ENCODE measurements around the gene HLA-E.
"Not testable (repeated sequence)": the region's sequence is repeated elsewhere in the genome, so short reads cannot be mapped to it uniquely, and the experiment has no call there.

DNA sequence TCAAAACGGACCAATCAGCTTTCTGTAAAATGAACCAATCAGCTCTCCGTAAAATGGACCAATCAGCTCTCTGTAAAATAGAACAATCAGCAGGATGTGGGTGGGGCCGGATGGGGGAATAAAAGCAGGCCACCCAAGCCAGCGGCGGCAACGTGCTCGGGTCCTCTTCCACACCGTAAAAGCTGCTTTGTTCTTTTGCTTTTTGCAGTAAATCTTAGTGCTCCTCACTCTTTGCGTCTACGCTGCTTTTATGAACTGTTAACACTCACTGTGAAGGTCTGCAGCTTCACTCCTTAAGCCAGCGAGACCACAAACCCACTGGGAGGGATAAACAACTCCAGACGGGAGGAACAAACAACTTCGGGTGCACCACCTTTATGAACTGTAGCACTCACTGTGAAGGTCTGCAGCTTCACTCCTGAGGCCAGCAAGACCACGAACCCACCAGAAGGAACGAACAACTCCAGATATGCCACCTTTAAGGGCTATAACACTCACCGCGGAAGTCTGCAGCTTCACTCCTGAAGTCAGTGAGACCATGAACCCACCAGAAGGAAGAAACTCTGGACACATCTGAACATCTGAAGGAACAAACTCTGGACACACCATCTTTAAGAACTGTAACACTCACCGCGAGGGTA lies 29.3 kb downstream of the HLA-E start:
- not testable (repeated sequence) for TF ChIP-seq CTCF (IDR thresholded peaks at IDR 0.05); POLR2A (IDR thresholded peaks at IDR 0.05); POLR2AphosphoS5 (IDR thresholded peaks at IDR 0.05; ENCODE audit: insufficient read depth in 1 of 2, low read depth in 1 of 2)

Data from vagina (tissue), 2 donors.